Mammary epithelial cell (primary cell): ENCODE measurements around the gene NUDT14.

Source experiments
- CTCF ChIP-seq, 2 donors: IDR thresholded peaks in 1 of 2; conservative IDR thresholded peaks in 1 of 2; 2 replicates each; pipeline ENCODE4 v1.5.1; 2011 to 2012; ENCODE audit warnings: inconsistent platforms in 2 of 2, low read length in 2 of 2, mild to moderate bottlenecking in 2 of 2, control low read depth in 1 of 2, low read depth in 1 of 2; ENCODE audit not compliant: insufficient read depth in 1 of 2; ENCODE audit errors: extremely low read depth in 1 of 2
- EZH2 ChIP-seq: IDR thresholded peaks from 2 replicates; pipeline ENCODE4 v1.6.1; 2012; ENCODE audit warnings: low read length, inconsistent platforms, borderline replicate concordance

- TF ChIP-seq EZH2 (no peak), CTCF (conservative IDR thresholded peaks at IDR 0.05 in 1 of 2, IDR thresholded peaks at IDR 0.05 in 1 of 2; ENCODE audit: extremely low read depth in 1 of 2, insufficient read depth in 1 of 2, low read depth in 1 of 2, low read length in 2 of 2) (no peak)
Observed at GRCh38 chr14:105203701-105204100, 22.6 kb upstream of the NUDT14 start.
